Ascending aorta (tissue), 2 donors: ENCODE measurements around the gene ADAP1. TPM values are rescaled to one million over a fixed set of nuclear protein-coding genes. Genes with fewer than 3 reads are reported as not detected.

Experiments used
- DNase-seq, 2 donors: peaks; one replicate each; pipeline ENCODE4 v3.0.0-alpha.2; 2019; ENCODE audit warnings: low spot score in 2 of 2
- H3K27ac ChIP-seq, 2 donors: fragments of 200-600 bp; sonication (generic); one replicate each; pipeline ENCODE4 v1.5.1; 2016 to 2017; ENCODE audit warnings: mild to moderate bottlenecking in 1 of 2
- H3K27me3 ChIP-seq: fragments of 200-600 bp; sonication (generic); one replicate; pipeline ENCODE4 v1.5.1; 2017
- H3K36me3 ChIP-seq, 2 donors: fragments of 200-600 bp; sonication (generic); one replicate each; pipeline ENCODE4 v1.5.1; 2016
- H3K4me1 ChIP-seq, 2 donors: fragments of 200-600 bp; sonication (generic); one replicate each; pipeline ENCODE4 v1.5.1; 2016 to 2017; ENCODE audit warnings: mild to moderate bottlenecking in 1 of 2
- H3K4me3 ChIP-seq, 2 donors: fragments of 200-600 bp; sonication (generic); one replicate each; pipeline ENCODE4 v1.5.1; 2016 to 2017; ENCODE audit warnings: mild to moderate bottlenecking in 1 of 2
- H3K9me3 ChIP-seq, 2 donors: fragments of 200-600 bp; sonication (generic); one replicate each; pipeline ENCODE4 v1.5.1; 2016
- CTCF ChIP-seq, 3 experiments: fragments of 200-600 bp in 2 of 3; fragments of 450-650 bp in 1 of 3; sonication (generic) in 2 of 3; IDR thresholded peaks; one replicate each; pipeline ENCODE4 v1.5.1; 2016 to 2019; ENCODE audit warnings: antibody characterized with exemption in 3 of 3, mild to moderate bottlenecking in 1 of 3, moderate library complexity in 1 of 3
- intact Hi-C: fragments of 100-400 bp; cut with DNase I; formaldehyde crosslinking; loops from one replicate; pipeline ENCODE4 v1.15.1; 2023
- total RNA-seq: library from RNA; depleted of rRNA; stranded (reverse); fragments of >200 nt; gene quantifications from one replicate; pipeline ENCODE4 v1.1.0, GENCODE V29; 2016

Gene ADAP1
- total RNA-seq, 1 donor from 2014 or later: 44.5 TPM

GRCh38 chr7:896346-897075, 58.0 kb downstream of the ADAP1 start:
- peaks cover 44 to 71% of the 10 kb centered on the region in 2 donors for H3K36me3 ChIP-seq
- intact Hi-C loops: no loop called here
- no peak overlapping the region for H3K27ac ChIP-seq
- no peak for TF ChIP-seq CTCF (IDR thresholded peaks at IDR 0.05)
- no peak for DNase-seq
- H3K4me1 ChIP-seq: no peaks in the 10 kb centered on the region
- no peaks in the 10 kb centered on the region for H3K9me3 ChIP-seq
- H3K27me3 ChIP-seq: no peaks in the 10 kb centered on the region
- H3K4me3 ChIP-seq: no peak overlapping the region

GRCh38 chr7:895451-896052, 58.9 kb downstream of the ADAP1 start:
- H3K27ac ChIP-seq: no peak overlapping the region
- DNase-seq: no peak
- intact Hi-C loops: no loop called here
- H3K27me3 ChIP-seq: no peaks in the 10 kb centered on the region
- H3K9me3 ChIP-seq: no peaks in the 10 kb centered on the region
- peaks cover 53 to 81% of the 10 kb centered on the region in 2 donors for H3K36me3 ChIP-seq
- H3K4me1 ChIP-seq: no peaks in the 10 kb centered on the region
- no peak overlapping the region for H3K4me3 ChIP-seq
- TF ChIP-seq CTCF (IDR thresholded peaks at IDR 0.05): no peak

- Histone ChIP-seq H3K4me3 (no peak overlapping the region), H3K27ac (no peak overlapping the region), H3K9me3 (no peaks in the 10 kb centered on the region), H3K4me1 (no peaks in the 10 kb centered on the region), H3K27me3 (no peaks in the 10 kb centered on the region), H3K36me3 (peaks cover 56 to 83% of the 10 kb centered on the region in 2 donors)
- no peak for TF ChIP-seq CTCF (IDR thresholded peaks at IDR 0.05)
- intact Hi-C loops: no loop called here
- DNase-seq: no peak
These were observed 59.5 kb downstream of the ADAP1 start for GRCh38 chr7:894927-895450.

- intact Hi-C loops: no loop called here
- Histone ChIP-seq H3K9me3 (no peaks in the 10 kb centered on the region), H3K27me3 (no peaks in the 10 kb centered on the region), H3K27ac (no peak overlapping the region), H3K4me1 (no peaks in the 10 kb centered on the region), H3K36me3 (peaks cover 57 to 83% of the 10 kb centered on the region in 2 donors), H3K4me3 (no peak overlapping the region)
- TF ChIP-seq CTCF (IDR thresholded peaks at IDR 0.05): no peak
- DNase-seq: no peak
These were observed 60.2 kb downstream of the ADAP1 start for GRCh38 chr7:894164-894867.

- H3K9me3 ChIP-seq: no peaks in the 10 kb centered on the region
- intact Hi-C loops: no loop called here
- no peak overlapping the region for H3K4me3 ChIP-seq
- no peaks in the 10 kb centered on the region for H3K4me1 ChIP-seq
- TF ChIP-seq CTCF (IDR thresholded peaks at IDR 0.05): no peak
- H3K27ac ChIP-seq: no peak overlapping the region
- H3K36me3 ChIP-seq: peaks cover 63 to 84% of the 10 kb centered on the region in 2 donors
- no peaks in the 10 kb centered on the region for H3K27me3 ChIP-seq
- no peak for DNase-seq
These were observed 60.8 kb downstream of the ADAP1 start for GRCh38 chr7:893686-894085.
